ENCODE data around the gene SYNGR1.
A peak's percentile ranks its signal among the peaks of the same experiment; 100 is the strongest.

SYNGR1 gene

GRCh38 chr22:39422721-39423120 is 72.9 kb downstream of the SYNGR1 start:
- no CpG with 5 or more reads among the region's 6 CpGs for WGBS, 2 donors (ENCODE audit: extremely low coverage in 2 of 2, insufficient read length in 2 of 2, insufficient replicate concordance in 1 of 2)
- H2BK120ac ChIP-seq (ENCODE audit: low read depth, low read length) = no peak overlapping the region

GRCh38 chr22:39423976-39424375 is 74.2 kb downstream of the SYNGR1 start:
- WGBS, 2 donors (ENCODE audit: extremely low coverage in 2 of 2, insufficient read length in 2 of 2, insufficient replicate concordance in 1 of 2) = no CpG with 5 or more reads among the region's 3 CpGs
- Histone ChIP-seq H3K36me3 (replicated peaks in 1 of 2; ENCODE audit: control insufficient read depth in 2 of 2, insufficient read depth in 2 of 2, low read length in 2 of 2) (peaks cover 36 to 78% of the 10 kb centered on the region in 2 donors), H2BK5ac (ENCODE audit: low read length) (no peak overlapping the region)

More at GRCh38 chr22:39422721-39423120, 72.9 kb downstream of the SYNGR1 start:
- no peak overlapping the region for H3K23ac ChIP-seq (ENCODE audit: low read depth, low read length, poor library complexity)
- H2AK5ac ChIP-seq (ENCODE audit: low read depth, low read length) = no peak overlapping the region
- no peak overlapping the region for H3K9ac ChIP-seq (ENCODE audit: low read depth, low read length, poor library complexity)
- H3K4me3 ChIP-seq (ENCODE audit: low read length in 2 of 2) = no peak overlapping the region
- no peak overlapping the region for H2BK15ac ChIP-seq (ENCODE audit: low read length)
- no peak overlapping the region for H3K14ac ChIP-seq (ENCODE audit: low read length)
- H3K27me3 ChIP-seq (ENCODE audit: control insufficient read depth in 3 of 3, insufficient read depth in 3 of 3, low read depth in 1 of 3, low read length in 3 of 3) = no peaks in the 10 kb centered on the region
- H2BK12ac ChIP-seq (ENCODE audit: low read length) = no peak overlapping the region
- H3K9me3 ChIP-seq (replicated peaks in 1 of 2; ENCODE audit: control insufficient read depth in 2 of 2, insufficient read depth in 1 of 2, low read depth in 1 of 2, low read length in 2 of 2) = no peaks in the 10 kb centered on the region
- H3K18ac ChIP-seq (ENCODE audit: low read length) = no peak overlapping the region
- no peak overlapping the region for H4K8ac ChIP-seq (ENCODE audit: low read depth, low read length)
- peaks cover 41 to 82% of the 10 kb centered on the region in 2 donors for H3K36me3 ChIP-seq (replicated peaks in 1 of 2; ENCODE audit: control insufficient read depth in 2 of 2, insufficient read depth in 2 of 2, low read length in 2 of 2)
- peaks cover 0 to 2% of the 10 kb centered on the region in 2 donors for H3K4me1 ChIP-seq (ENCODE audit: control insufficient read depth in 2 of 2, insufficient read depth in 1 of 2, low read depth in 1 of 2, low read length in 2 of 2)
- H3K4me2 ChIP-seq (ENCODE audit: insufficient read depth, low read length, poor library complexity, severe bottlenecking) = no peak overlapping the region
- no peak overlapping the region for H3K27ac ChIP-seq (replicated peaks; ENCODE audit: low read length)
- no peak overlapping the region for H4K91ac ChIP-seq (ENCODE audit: low read depth, low read length, poor library complexity)
- DNase-seq (ENCODE audit: low spot score) = no peak
- no peak overlapping the region for H2BK5ac ChIP-seq (ENCODE audit: low read length)
- no peaks in the 10 kb centered on the region for H3K79me1 ChIP-seq (ENCODE audit: low read depth, low read length)
- H2AFZ ChIP-seq (ENCODE audit: low read length) = no peak overlapping the region
- H3K4ac ChIP-seq (ENCODE audit: low read length) = no peak overlapping the region

GRCh38 chr22:39426380-39427043 is 76.7 kb downstream of the SYNGR1 start:
- H2BK15ac ChIP-seq (ENCODE audit: low read length) = no peak overlapping the region
- H3K4me2 ChIP-seq (ENCODE audit: insufficient read depth, low read length, poor library complexity, severe bottlenecking) = no peak overlapping the region
- H3K18ac ChIP-seq (ENCODE audit: low read length) = no peak overlapping the region
- no peak overlapping the region for H2AK5ac ChIP-seq (ENCODE audit: low read depth, low read length)
- peaks cover 7 to 17% of the 10 kb centered on the region in 2 donors for H3K4me1 ChIP-seq (ENCODE audit: control insufficient read depth in 2 of 2, insufficient read depth in 1 of 2, low read depth in 1 of 2, low read length in 2 of 2)
- H3K36me3 ChIP-seq (replicated peaks in 1 of 2; ENCODE audit: control insufficient read depth in 2 of 2, insufficient read depth in 2 of 2, low read length in 2 of 2) = peaks cover 28 to 72% of the 10 kb centered on the region in 2 donors
- no peak overlapping the region for H2BK5ac ChIP-seq (ENCODE audit: low read length)
- no peaks in the 10 kb centered on the region for H3K9me3 ChIP-seq (replicated peaks in 1 of 2; ENCODE audit: control insufficient read depth in 2 of 2, insufficient read depth in 1 of 2, low read depth in 1 of 2, low read length in 2 of 2)
- H4K8ac ChIP-seq (ENCODE audit: low read depth, low read length) = no peak overlapping the region
- H3K27ac ChIP-seq (replicated peaks; ENCODE audit: low read length) = no peak overlapping the region
- H3K23ac ChIP-seq (ENCODE audit: low read depth, low read length, poor library complexity) = peak overlapping the region; percentile 56
- no peak overlapping the region for H2AFZ ChIP-seq (ENCODE audit: low read length)
- peak overlapping the region; percentile 63 for H3K9ac ChIP-seq (ENCODE audit: low read depth, low read length, poor library complexity)
- H4K91ac ChIP-seq (ENCODE audit: low read depth, low read length, poor library complexity) = no peak overlapping the region
- peaks cover 3% of the 10 kb centered on the region for H3K79me1 ChIP-seq (ENCODE audit: low read depth, low read length)
- no peak overlapping the region for H2BK120ac ChIP-seq (ENCODE audit: low read depth, low read length)
- peak overlapping the region in 1 of 2 donors; percentile 61 for H3K4me3 ChIP-seq (ENCODE audit: low read length in 2 of 2)
- H2BK12ac ChIP-seq (ENCODE audit: low read length) = no peak overlapping the region
- H3K4ac ChIP-seq (ENCODE audit: low read length) = no peak overlapping the region
- no peaks in the 10 kb centered on the region for H3K27me3 ChIP-seq (ENCODE audit: control insufficient read depth in 3 of 3, insufficient read depth in 3 of 3, low read depth in 1 of 3, low read length in 3 of 3)
- H3K14ac ChIP-seq (ENCODE audit: low read length) = no peak overlapping the region
- DNase-seq (ENCODE audit: low spot score) = no peak
- WGBS, 2 donors (ENCODE audit: extremely low coverage in 2 of 2, insufficient read length in 2 of 2, insufficient replicate concordance in 1 of 2) = no CpG with 5 or more reads among the region's 20 CpGs

More at GRCh38 chr22:39423976-39424375, 74.2 kb downstream of the SYNGR1 start:
- no peak overlapping the region for H2AK5ac ChIP-seq (ENCODE audit: low read depth, low read length)
- H3K4ac ChIP-seq (ENCODE audit: low read length) = no peak overlapping the region
- H3K4me1 ChIP-seq (ENCODE audit: control insufficient read depth in 2 of 2, insufficient read depth in 1 of 2, low read depth in 1 of 2, low read length in 2 of 2) = peaks cover 7 to 14% of the 10 kb centered on the region in 2 donors
- no peak overlapping the region for H2AFZ ChIP-seq (ENCODE audit: low read length)
- H2BK15ac ChIP-seq (ENCODE audit: low read length) = no peak overlapping the region
- no peak overlapping the region for H3K27ac ChIP-seq (replicated peaks; ENCODE audit: low read length)
- no peak overlapping the region for H4K91ac ChIP-seq (ENCODE audit: low read depth, low read length, poor library complexity)
- no peak overlapping the region for H3K14ac ChIP-seq (ENCODE audit: low read length)
- no peak overlapping the region for H2BK120ac ChIP-seq (ENCODE audit: low read depth, low read length)
- H2BK12ac ChIP-seq (ENCODE audit: low read length) = no peak overlapping the region
- H3K9ac ChIP-seq (ENCODE audit: low read depth, low read length, poor library complexity) = no peak overlapping the region
- H3K9me3 ChIP-seq (replicated peaks in 1 of 2; ENCODE audit: control insufficient read depth in 2 of 2, insufficient read depth in 1 of 2, low read depth in 1 of 2, low read length in 2 of 2) = no peaks in the 10 kb centered on the region
- peaks cover 3% of the 10 kb centered on the region for H3K79me1 ChIP-seq (ENCODE audit: low read depth, low read length)
- H3K27me3 ChIP-seq (ENCODE audit: control insufficient read depth in 3 of 3, insufficient read depth in 3 of 3, low read depth in 1 of 3, low read length in 3 of 3) = no peaks in the 10 kb centered on the region
- no peak overlapping the region for H3K4me2 ChIP-seq (ENCODE audit: insufficient read depth, low read length, poor library complexity, severe bottlenecking)
- H3K4me3 ChIP-seq (ENCODE audit: low read length in 2 of 2) = no peak overlapping the region
- DNase-seq (ENCODE audit: low spot score) = no peak
- H3K18ac ChIP-seq (ENCODE audit: low read length) = no peak overlapping the region
- H4K8ac ChIP-seq (ENCODE audit: low read depth, low read length) = no peak overlapping the region
- H3K23ac ChIP-seq (ENCODE audit: low read depth, low read length, poor library complexity) = no peak overlapping the region

- H3K18ac ChIP-seq (ENCODE audit: low read length) = peak overlapping the region; percentile 76
- peak overlapping the region; percentile 39 for H3K9ac ChIP-seq (ENCODE audit: low read depth, low read length, poor library complexity)
- H3K27ac ChIP-seq (replicated peaks; ENCODE audit: low read length) = peak overlapping the region; percentile 83
- H2AK5ac ChIP-seq (ENCODE audit: low read depth, low read length) = peak overlapping the region; percentile 53
- H4K8ac ChIP-seq (ENCODE audit: low read depth, low read length) = no peak overlapping the region
- H2BK5ac ChIP-seq (ENCODE audit: low read length) = no peak overlapping the region
- peak overlapping the region; percentile 45 for H3K23ac ChIP-seq (ENCODE audit: low read depth, low read length, poor library complexity)
- H3K9me3 ChIP-seq (replicated peaks in 1 of 2; ENCODE audit: control insufficient read depth in 2 of 2, insufficient read depth in 1 of 2, low read depth in 1 of 2, low read length in 2 of 2) = no peaks in the 10 kb centered on the region
- peaks cover 7 to 17% of the 10 kb centered on the region in 2 donors for H3K4me1 ChIP-seq (ENCODE audit: control insufficient read depth in 2 of 2, insufficient read depth in 1 of 2, low read depth in 1 of 2, low read length in 2 of 2)
- peaks cover 3% of the 10 kb centered on the region for H3K79me1 ChIP-seq (ENCODE audit: low read depth, low read length)
- no CpG with 5 or more reads among the region's 13 CpGs for WGBS, 2 donors (ENCODE audit: extremely low coverage in 2 of 2, insufficient read length in 2 of 2, insufficient replicate concordance in 1 of 2)
- H3K36me3 ChIP-seq (replicated peaks in 1 of 2; ENCODE audit: control insufficient read depth in 2 of 2, insufficient read depth in 2 of 2, low read length in 2 of 2) = peaks cover 31 to 74% of the 10 kb centered on the region in 2 donors
- H3K4ac ChIP-seq (ENCODE audit: low read length) = peak overlapping the region; percentile 5
- H2BK120ac ChIP-seq (ENCODE audit: low read depth, low read length) = no peak overlapping the region
- peak overlapping the region; percentile 51 for H2BK12ac ChIP-seq (ENCODE audit: low read length)
- H2BK15ac ChIP-seq (ENCODE audit: low read length) = peak overlapping the region; percentile 5
- peak overlapping the region; percentile 66 for H3K14ac ChIP-seq (ENCODE audit: low read length)
- no peak overlapping the region for H2AFZ ChIP-seq (ENCODE audit: low read length)
- no peak overlapping the region for H3K4me2 ChIP-seq (ENCODE audit: insufficient read depth, low read length, poor library complexity, severe bottlenecking)
- no peaks in the 10 kb centered on the region for H3K27me3 ChIP-seq (ENCODE audit: control insufficient read depth in 3 of 3, insufficient read depth in 3 of 3, low read depth in 1 of 3, low read length in 3 of 3)
- H4K91ac ChIP-seq (ENCODE audit: low read depth, low read length, poor library complexity) = no peak overlapping the region
- no peak for DNase-seq (ENCODE audit: low spot score)
- H3K4me3 ChIP-seq (ENCODE audit: low read length in 2 of 2) = peak overlapping the region in 1 of 2 donors; percentile 33
These were observed 78.2 kb downstream of the SYNGR1 start for GRCh38 chr22:39427751-39428596.
